ENCODE data around the gene PLB1.

PLB1 gene

GRCh38 chr2:28612131-28612812 is 116.4 kb downstream of the PLB1 start:
- no peak for DNase-seq (ENCODE audit: low spot score)

GRCh38 chr2:28613186-28613585 is 117.3 kb downstream of the PLB1 start:
- DNase-seq (ENCODE audit: low spot score) = no peak

- DNase-seq (ENCODE audit: low spot score) = no peak
Observed at GRCh38 chr2:28613633-28614501, 118.0 kb downstream of the PLB1 start.

GRCh38 chr2:28615706-28616105 is 119.8 kb downstream of the PLB1 start:
- no peak for DNase-seq (ENCODE audit: low spot score)

GRCh38 chr2:28616396-28616999 is 120.6 kb downstream of the PLB1 start:
- DNase-seq (ENCODE audit: low spot score) = no peak

- DNase-seq (ENCODE audit: low spot score) = no peak
Observed at GRCh38 chr2:28617502-28618184, 121.8 kb downstream of the PLB1 start.

GRCh38 chr2:28618221-28619141 is 122.6 kb downstream of the PLB1 start:
- DNase-seq (ENCODE audit: low spot score) = no peak

- peak; percentile 36 for DNase-seq (ENCODE audit: low spot score)
Observed at GRCh38 chr2:28619213-28620196, 123.6 kb downstream of the PLB1 start.

- DNase-seq (ENCODE audit: low spot score) = no peak
Observed at GRCh38 chr2:28620291-28620793, 124.5 kb downstream of the PLB1 start.

- no peak for DNase-seq (ENCODE audit: low spot score)
Observed at GRCh38 chr2:28620801-28621171, 124.9 kb downstream of the PLB1 start.

GRCh38 chr2:28621172-28622100 is 125.6 kb downstream of the PLB1 start:
- peak; percentile 94 for DNase-seq (ENCODE audit: low spot score)

- no peak for DNase-seq (ENCODE audit: low spot score)
Observed at GRCh38 chr2:28622101-28622499, 126.2 kb downstream of the PLB1 start.

GRCh38 chr2:28623582-28624405 is 127.9 kb downstream of the PLB1 start:
- DNase-seq (ENCODE audit: low spot score) = no peak

GRCh38 chr2:28624436-28624792 is 128.6 kb downstream of the PLB1 start:
- no peak for DNase-seq (ENCODE audit: low spot score)

GRCh38 chr2:28624793-28625701 is 129.2 kb downstream of the PLB1 start:
- peak; percentile 57 for DNase-seq (ENCODE audit: low spot score)

- no peak for DNase-seq (ENCODE audit: low spot score)
Observed at GRCh38 chr2:28626376-28626775, 130.5 kb downstream of the PLB1 start.

GRCh38 chr2:28626891-28627421 is 131.1 kb downstream of the PLB1 start:
- no peak for DNase-seq (ENCODE audit: low spot score)
